SKM-1 (cell line): Measurements from ENCODE around the gene B3GALT6.
"Not testable (repeated sequence)": the region's sequence is repeated elsewhere in the genome, so short reads cannot be mapped to it uniquely, and the experiment has no call there.

ENCODE experiments used
- DNase-seq: peaks from one replicate; lab custom pipeline; 2025; ENCODE audit not compliant: unreplicated experiment; lab: John Stamatoyannopoulos, UW

The B3GALT6 gene

DNA sequence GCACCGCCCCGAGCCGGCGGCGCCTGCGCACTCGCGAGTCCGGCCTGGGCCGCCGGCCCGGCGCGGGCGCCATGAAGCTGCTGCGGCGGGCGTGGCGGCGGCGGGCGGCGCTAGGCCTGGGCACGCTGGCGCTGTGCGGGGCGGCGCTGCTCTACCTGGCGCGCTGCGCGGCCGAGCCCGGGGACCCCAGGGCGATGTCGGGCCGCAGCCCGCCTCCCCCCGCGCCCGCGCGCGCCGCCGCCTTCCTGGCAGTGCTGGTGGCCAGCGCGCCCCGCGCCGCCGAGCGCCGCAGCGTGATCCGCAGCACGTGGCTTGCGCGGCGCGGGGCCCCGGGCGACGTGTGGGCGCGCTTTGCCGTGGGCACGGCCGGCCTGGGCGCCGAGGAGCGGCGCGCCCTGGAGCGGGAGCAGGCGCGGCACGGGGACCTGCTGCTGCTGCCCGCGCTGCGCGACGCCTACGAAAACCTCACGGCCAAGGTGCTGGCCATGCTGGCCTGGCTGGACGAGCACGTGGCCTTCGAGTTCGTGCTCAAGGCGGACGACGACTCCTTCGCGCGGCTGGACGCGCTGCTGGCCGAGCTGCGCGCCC lies at the start of gene B3GALT6:
Gene B3GALT6, plus strand, starts transcription at position 30 of the 588 bp plus-strand sequence. Its CDS starts 42 bp downstream, at position 72.
- DNase-seq = no peak

GRCh38 chr1:1182491-1183220 lies 49.4 kb upstream of the B3GALT6 start:
- no peak for DNase-seq

DNA sequence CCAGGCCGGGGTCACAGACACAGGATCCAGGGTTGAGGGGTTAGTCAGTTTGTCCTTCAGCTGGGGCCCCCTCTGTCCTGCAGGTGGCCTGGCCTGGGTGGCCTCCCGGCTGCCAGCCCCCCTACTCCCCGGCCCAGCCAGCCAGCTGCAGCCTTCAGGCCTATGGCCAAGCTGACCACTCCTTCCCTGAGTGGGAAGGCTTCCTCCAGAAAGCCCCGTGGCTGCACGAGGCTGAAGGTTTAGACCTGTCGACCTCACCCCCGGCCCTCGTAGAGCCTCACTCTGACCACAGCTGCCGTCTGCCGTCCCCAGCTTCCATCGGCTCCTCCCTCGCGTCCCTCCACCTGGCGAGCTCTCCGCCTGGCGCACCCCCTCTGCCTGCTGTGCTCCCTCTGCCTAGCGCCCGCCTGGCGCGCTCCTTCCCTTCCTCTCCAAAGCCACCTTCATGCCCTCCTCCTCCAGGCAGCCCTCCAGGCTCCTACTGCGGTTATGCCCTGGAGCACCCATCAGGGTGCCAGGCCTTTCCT lies 48.8 kb upstream of the B3GALT6 start:
- DNase-seq = no peak

- DNase-seq = no peak
Measured at GRCh38 chr1:1183833-1184775, 47.9 kb upstream of the B3GALT6 start.

DNA sequence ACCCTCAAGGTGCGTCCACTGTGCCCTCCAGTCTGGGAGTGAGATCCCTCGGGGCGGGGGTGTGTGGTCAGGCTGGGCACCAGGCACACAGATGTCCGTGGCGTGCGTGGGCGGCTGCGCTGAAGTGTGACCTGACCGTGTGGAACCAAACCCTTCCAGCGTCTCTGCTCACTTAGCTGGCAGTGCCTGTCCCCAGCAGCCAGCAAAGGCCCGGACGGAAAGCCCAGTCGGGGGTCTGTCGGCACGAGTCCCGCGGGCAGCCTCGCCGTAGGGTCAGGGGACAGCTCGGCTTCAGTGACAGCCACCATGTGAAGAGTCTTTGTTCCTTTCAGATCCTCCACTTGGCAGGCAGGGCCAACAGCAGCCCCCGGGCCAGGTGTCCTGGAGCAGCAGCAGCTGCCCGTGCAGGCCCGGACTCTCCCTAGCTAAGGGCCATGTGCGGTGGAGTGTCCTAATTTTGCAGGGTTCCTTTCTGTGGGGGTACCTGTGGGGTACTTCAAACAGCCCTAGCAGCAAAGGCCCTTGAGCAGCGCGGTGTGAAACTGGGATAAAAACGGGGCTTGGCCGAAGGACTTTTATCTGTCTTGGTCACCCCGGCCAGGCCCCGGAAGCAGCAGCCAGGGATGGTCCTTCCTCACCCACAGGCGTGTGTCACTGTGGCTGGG lies 46.8 kb upstream of the B3GALT6 start:
- no peak for DNase-seq

- no peak for DNase-seq
Measured at GRCh38 chr1:1187938-1188337, 44.1 kb upstream of the B3GALT6 start.

DNA sequence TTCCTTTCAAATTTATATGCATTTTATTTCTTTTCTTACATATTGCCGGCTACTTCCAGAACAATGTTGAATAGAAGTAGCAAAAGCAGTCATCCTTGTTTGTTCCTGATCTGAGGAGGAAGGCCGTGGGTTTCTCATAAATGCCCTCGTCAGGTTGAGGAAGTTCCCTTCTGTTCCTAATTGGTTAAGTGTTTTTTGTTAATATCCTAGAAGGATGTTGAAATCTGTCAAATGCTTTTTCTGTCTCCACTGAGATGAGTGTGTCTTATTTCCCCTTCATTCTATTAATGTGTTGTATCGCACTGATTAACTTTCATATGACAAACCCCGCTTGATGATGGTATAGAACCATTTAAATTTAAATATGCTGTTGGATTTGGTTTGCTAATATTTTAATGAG lies 42.9 kb upstream of the B3GALT6 start:
- DNase-seq = no peak

DNA sequence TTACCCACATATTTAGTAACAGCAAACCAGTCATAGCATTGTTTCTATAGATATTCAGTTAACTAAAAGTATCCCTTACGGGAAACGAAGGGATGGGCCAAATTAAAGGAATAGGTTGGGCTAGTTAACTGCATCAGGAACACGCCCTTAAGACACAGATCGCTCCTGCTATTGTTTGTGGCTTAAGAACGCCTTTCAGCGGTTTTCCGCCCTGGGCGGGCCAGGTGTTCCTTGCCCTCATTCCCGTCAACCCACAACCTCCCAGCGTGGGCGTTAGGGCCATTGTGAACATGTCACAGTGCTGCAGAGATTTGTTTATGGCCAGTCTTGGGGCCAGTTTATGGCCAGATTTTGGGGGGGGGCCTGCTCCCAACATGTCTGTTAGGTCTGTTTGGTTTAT lies 40.3 kb upstream of the B3GALT6 start:
- DNase-seq = no peak

DNA sequence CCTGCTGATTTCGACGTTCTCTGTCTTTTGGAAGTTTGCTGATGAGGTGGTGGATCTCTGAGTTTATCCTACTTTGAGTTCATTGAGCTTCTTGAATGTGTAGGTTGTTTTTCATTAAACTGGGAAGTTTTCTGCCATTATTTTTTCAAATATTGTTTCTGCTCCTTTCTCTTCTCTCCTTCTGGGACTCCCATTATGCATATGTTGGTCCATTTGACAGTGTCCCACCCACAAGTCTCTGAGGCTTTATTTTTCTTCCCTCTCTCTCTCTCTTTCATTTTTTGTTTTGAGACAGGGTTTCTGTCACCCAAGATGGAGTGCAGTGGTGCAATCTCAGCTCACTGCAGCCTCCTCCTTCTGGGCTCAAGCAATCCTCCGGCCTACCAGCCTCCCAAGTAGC lies 37.3 kb upstream of the B3GALT6 start:
- DNase-seq = no peak

DNA sequence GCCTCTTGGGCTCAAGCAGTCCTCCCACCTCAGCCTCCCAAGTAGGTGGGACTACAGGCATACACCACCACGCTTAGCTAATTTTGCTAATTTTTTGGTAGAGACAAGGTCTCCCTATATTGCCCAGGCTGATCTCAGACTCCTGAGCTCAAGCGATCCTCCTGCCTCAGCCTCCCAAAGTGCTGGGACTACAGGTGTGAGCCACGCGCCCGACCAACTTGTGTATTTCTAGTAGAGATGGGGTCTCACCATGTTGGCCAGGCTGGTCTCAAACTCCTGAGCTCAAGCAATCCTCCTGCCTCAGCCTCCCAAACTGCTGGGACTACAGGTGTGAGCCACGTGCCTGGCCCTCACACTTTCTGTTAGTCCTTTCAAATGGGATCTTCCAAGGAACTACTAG lies 36.3 kb upstream of the B3GALT6 start:
- not testable (repeated sequence) for DNase-seq

DNA sequence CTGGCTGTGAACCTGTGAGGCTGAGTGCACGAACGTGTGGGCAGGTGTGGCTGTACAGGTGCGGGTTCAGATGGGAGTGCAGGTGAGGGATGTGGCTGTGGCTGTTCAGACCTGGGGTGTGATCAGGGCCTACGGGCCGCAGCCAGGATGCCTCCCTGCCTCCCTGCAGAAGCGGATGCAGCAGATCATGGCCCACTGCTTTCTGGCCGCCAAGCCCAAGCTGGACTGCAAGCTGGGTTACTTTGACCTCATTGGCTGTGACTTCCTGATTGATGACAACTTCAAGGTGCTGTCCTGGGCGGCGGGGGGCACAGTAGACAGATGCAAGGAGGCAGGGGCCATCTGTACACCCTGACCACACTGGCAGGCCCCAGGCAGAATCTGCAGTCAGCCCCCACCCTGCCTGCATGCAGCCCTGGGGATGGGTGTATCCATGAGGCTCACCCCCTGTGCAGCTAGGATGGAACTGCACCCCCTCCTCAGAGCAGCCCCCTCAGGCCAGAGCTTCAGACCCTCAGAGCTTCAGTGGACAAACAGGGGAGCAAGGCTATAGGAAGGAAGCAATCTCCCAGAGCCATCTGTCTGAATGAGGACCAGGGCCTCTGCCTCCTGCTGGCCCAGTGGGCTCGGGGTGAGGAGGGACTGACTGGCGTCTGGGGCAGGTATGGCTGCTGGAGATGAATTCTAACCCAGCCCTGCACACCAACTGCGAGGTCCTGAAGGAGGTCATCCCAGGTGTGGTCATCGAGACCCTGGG lies 35.4 kb upstream of the B3GALT6 start:
- no peak for DNase-seq

DNA sequence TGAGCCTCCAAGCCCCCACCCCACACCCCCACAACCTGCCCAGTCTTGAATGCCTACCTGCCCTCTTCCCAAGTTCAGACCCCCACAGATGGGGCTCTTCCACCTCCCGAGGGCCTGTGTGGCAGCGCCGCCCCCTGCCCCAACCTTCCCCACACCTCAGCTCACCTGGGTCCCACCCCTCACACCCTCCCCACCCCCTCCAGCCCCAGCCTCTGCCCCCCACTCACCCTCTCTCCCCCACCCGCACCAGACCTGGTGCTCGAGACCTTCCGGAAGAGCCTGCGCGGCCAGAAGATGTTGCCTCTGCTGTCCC lies 34.9 kb upstream of the B3GALT6 start:
- no peak for DNase-seq

- DNase-seq = no peak
Measured at GRCh38 chr1:1197551-1198422, 34.2 kb upstream of the B3GALT6 start.

- DNase-seq = no peak
Measured at GRCh38 chr1:1198423-1199140, 33.5 kb upstream of the B3GALT6 start.

GRCh38 chr1:1199141-1199960 lies 32.7 kb upstream of the B3GALT6 start:
- DNase-seq = no peak

GRCh38 chr1:1199961-1200875 lies 31.8 kb upstream of the B3GALT6 start:
- DNase-seq = no peak
